ENCODE results near the gene SPG21. TPM values are rescaled to one million over a fixed set of nuclear protein-coding genes. Genes with fewer than 3 reads are reported as not detected.

The SPG21 gene
- total and polyA plus RNA-seq, 2 of the 13 experiments (the other 11 are each of a cell fraction or from before 2014, with no cell fraction given): 36.7 to 42.4 TPM

GRCh38 chr15:64989416-64990167, at the start of gene SPG21 (continued):
- TF ChIP-seq ZNF503 (CRISPR knock-in tag; IDR thresholded peaks at IDR 0.05): 0 out of 2 replicates have a peak, but pooled peaks have one; percentile 39
- 0 out of 2 replicates have a peak, but pooled peaks have one; percentile 37 for TF ChIP-seq ZC3H4 (CRISPR knock-in tag; IDR thresholded peaks at IDR 0.05; ENCODE audit: borderline replicate concordance)
- TF ChIP-seq ZNF691 (CRISPR knock-in tag; IDR thresholded peaks at IDR 0.05; ENCODE audit: borderline replicate concordance, low read depth): peak; percentile 66; the same call in 1 of the 2 replicates
- TF ChIP-seq ZNF737 (CRISPR knock-in tag; IDR thresholded peaks at IDR 0.05; ENCODE audit: borderline replicate concordance): no peak
- peak; percentile 81 for TF ChIP-seq SALL1 (CRISPR knock-in tag; IDR thresholded peaks at IDR 0.05)
- TF ChIP-seq ZNF790 (CRISPR knock-in tag; IDR thresholded peaks at IDR 0.05; ENCODE audit: borderline replicate concordance): peak; percentile 62; the same call in 1 of the 2 replicates
- peak; percentile 80 for TF ChIP-seq ZFX (CRISPR knock-in tag; IDR thresholded peaks at IDR 0.05; ENCODE audit: low read depth)
- TF ChIP-seq JUN (CRISPR knock-in tag; IDR thresholded peaks at IDR 0.05): no peak
- peak; percentile 7; the same call in 1 of the 2 replicates for TF ChIP-seq KMT2B (CRISPR knock-in tag; IDR thresholded peaks at IDR 0.05)
- peak; percentile 41 for TF ChIP-seq RARA (CRISPR knock-in tag; IDR thresholded peaks at IDR 0.05)
- peak; percentile 10; the same call in 1 of the 2 replicates for TF ChIP-seq MIER3 (CRISPR knock-in tag; IDR thresholded peaks at IDR 0.05; ENCODE audit: borderline replicate concordance)
- TF ChIP-seq DBP (CRISPR knock-in tag; IDR thresholded peaks at IDR 0.05; ENCODE audit: not compliant biosample characterization): peak; percentile 69
- TF ChIP-seq GABPB1 (CRISPR knock-in tag; IDR thresholded peaks at IDR 0.05): peak; percentile 87
- TF ChIP-seq MTERF4 (CRISPR knock-in tag; IDR thresholded peaks at IDR 0.05): 0 out of 2 replicates have a peak, but pooled peaks have one; percentile 36
- TF ChIP-seq YEATS4 (CRISPR knock-in tag; IDR thresholded peaks at IDR 0.05; ENCODE audit: borderline replicate concordance): peak; percentile 83
- peak; percentile 85; the same call in 1 of the 2 replicates for TF ChIP-seq ZNF333 (CRISPR knock-in tag; IDR thresholded peaks at IDR 0.05; ENCODE audit: borderline replicate concordance)
- peak; percentile 35; the same call in 1 of the 2 replicates for TF ChIP-seq HIC2 (CRISPR knock-in tag; IDR thresholded peaks at IDR 0.05; ENCODE audit: low read depth)
- peak; percentile 87 for TF ChIP-seq ZFY (CRISPR knock-in tag; IDR thresholded peaks at IDR 0.05)
- peak; percentile 40 to 53; a peak in 3 of 4 replicates for TF ChIP-seq POLR2A (IDR thresholded peaks at IDR 0.05; ENCODE audit: insufficient read depth in 1 of 2, low read depth in 2 of 2, low read length in 2 of 2)
- TF ChIP-seq JUND (CRISPR knock-in tag; IDR thresholded peaks at IDR 0.05): no peak
- peak; percentile 62; the same call in 1 of the 2 replicates for TF ChIP-seq ZNF891 (CRISPR knock-in tag; IDR thresholded peaks at IDR 0.05)
- TF ChIP-seq KLF16 (CRISPR knock-in tag; IDR thresholded peaks at IDR 0.05): 0 out of 4 replicates have a peak, but pooled peaks of 1 of the 2 experiments have one; percentile 30
- no peak for TF ChIP-seq FOXO1 (CRISPR knock-in tag; IDR thresholded peaks at IDR 0.05)
